GM18517 (cell line): Measurements from ENCODE around the gene IRF7.

Experiments used
- ATAC-seq: cut with Tn5 transposase; IDR thresholded peaks from one replicate; pipeline ENCODE4 v1.9.1; 2021; ENCODE audit warnings: mild to moderate bottlenecking, moderate library complexity; ENCODE audit not compliant: unreplicated experiment

IRF7 gene

DNA sequence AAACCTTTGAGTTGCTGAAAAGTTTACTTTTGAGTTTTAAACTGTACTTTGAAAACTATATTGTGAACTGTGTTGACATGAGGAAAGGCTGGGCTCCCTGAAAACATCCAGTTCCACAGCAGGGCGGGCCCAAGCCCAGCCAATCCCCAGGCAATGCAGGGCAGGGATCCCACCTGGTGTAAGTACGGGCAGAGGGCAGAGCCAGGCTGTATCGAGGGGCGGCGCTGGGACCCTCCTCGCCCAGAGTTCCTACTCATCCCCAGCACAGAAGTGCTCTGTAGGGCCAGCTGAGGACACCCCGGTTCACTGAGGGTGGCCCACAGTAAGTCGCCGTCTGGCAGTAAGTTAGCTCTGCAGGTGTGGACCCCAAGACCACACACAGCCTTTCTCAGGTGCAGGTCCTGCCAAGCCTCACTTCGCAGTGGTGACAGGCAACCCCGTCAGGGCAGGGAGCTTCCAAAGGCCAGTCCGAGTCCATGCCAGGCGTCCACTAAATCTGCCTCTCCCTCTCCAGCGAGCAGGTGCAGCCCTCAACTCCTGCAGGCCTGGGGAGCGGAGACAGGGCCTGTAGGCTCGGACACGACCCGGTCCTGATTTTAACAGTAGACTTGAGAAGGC is 48.6 kb downstream of the IRF7 start:
- ATAC-seq: no peak

DNA sequence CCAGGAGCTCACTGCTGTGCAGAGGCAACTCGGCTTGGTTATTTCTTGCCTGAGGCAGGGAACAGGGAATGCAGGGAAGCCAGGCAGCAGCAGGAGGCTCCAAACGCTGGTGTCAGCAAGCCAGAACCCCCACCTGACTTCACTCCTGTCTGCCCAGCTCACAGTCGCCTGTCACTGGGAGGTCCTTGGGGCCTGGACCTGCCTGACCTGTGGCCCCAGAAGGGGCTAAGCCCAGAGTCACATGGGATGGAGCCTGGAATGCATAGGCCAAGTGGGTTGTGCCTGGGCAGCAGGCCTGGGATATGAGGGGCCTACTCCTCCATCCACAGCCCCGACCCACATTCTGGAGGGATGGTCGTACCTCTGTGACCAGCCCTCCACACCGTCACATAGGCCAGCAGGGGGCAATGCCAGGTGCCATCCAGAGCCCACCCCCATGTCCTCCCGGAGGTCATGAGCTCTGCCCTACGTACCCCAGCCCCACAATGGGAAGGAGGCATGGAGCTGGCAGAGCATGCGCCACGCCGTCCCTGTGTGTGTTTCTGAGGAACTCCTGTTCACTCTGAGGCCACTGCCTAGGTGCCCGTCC is 49.7 kb downstream of the IRF7 start:
- ATAC-seq: no peak

DNA sequence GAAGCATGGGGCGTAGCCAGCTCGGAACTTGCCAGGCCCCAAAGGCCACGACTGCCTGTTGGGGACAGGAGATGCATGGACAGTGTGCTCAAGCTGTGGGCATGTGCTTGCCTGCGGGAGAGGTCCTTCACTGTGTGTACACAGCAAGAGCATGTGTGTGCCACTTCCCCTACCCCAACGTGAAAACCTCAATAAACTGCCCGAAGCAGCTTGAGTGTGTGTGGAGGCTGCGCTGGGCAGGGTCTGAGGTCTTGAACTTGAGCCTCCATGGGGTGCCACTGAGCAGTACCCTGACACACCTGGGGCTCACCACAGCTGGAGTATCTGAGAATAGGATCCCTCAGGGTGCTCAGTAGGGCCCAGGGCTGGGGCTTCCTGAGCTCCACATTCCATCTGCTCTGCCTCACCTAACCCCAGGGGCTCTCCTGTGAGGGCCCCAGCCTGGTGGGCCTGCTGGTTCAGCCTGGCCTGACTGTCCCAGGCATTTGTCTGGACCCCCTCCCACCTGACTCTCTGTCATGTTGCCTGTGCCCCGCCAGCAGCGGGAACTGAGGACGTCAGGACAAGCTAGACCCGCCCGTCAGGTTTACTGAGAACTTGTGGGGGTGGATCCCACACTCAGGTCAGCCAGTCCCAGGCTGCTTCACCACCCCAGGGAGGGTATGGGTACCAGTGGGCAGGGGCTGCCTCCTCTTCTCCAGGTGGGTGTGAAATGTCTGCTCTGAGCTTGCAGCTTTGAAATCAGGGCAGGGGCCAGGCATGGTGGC is 51.8 kb downstream of the IRF7 start:
- ATAC-seq: no peak

DNA sequence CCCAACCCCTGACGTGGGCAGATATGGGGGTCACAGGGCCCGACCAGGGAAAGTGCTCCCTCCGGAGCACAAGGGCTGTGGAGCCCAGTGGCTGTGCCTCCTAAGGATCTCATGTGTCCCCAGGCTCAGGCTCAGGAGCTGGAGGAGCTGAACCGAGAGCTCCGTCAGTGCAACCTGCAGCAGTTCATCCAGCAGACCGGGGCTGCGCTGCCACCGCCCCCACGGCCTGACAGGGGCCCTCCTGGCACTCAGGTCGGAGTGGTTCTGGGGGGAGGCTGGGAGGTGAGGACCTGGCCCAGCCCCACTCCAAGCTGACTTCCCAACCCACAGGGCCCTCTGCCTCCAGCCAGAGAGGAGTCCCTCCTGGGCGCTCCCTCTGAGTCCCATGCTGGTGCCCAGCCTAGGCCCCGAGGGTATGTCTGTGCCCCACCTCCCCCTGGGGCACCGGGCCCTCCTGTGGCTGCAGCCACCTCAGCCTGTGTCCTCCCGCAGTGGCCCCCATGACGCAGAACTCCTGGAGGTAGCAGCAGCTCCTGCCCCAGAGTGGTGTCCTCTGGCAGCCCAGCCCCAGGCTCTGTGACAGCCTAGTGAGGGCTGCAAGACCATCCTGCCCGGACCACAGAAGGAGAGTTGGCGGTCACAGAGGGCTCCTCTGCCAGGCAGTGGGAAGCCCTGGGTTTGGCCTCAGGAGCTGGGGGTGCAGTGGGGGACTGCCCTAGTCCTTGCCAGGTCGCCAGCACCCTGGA is 52.5 kb downstream of the IRF7 start:
- no peak for ATAC-seq
